Measurements from ENCODE around the gene DGUOK. TPM values are rescaled to one million over a fixed set of nuclear protein-coding genes. Genes with fewer than 3 reads are reported as not detected.

DGUOK gene
- total RNA-seq, 1 experiment from 2014 or later, result 82.9 TPM

DNA sequence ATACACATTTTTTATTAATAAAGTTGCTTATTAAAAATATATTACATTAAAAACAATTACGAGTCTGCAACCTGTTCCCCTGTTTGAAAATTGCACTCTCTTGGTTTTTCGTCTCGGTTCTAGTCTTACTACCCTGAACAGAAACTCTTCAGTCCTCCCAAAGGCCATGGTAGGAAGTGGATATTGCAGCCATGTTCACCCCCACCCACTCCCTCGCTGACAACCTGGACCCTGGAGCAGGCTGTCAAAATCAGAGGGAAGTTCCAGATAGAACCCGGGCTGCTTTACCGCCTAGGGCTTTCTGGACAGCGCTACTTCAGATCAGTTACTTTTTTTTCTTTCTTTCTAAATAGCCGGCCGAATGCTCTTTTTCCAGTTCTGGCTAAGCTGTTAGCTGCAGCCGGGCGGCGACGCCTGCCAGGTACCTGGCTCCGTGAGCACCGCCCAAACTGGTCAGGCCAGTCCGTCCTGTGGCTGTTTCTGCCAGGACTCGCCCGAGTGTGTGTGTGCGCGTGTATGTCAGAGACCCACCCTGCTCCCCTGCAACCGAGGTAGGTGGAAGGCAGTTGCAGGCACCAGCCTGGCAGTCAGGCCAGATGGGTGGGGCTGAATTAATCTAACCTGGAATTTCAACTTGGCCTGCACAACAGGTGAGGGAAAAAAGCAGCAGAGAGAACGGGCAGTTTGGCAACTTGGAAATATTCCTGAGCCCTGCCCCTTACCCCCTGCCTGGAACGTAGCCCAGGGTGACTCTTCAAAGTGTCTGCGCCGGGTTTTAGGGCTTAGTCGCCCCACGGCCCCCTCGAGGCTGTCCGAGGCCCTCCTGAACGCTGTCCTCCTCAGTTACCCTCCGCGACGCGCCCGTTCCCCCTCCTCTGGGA, 56.9 kb downstream of the DGUOK start:
- peak; percentile 80 for DNase-seq
- Histone ChIP-seq H3K36me3 (replicated peaks; ENCODE audit: control insufficient read depth, insufficient read depth, low read length) (no peaks in the 10 kb centered on the region), H3K27me3 (ENCODE audit: control insufficient read depth, insufficient read depth, low read length) (peaks cover 40% of the 10 kb centered on the region), H3K4me3 (ENCODE audit: insufficient read depth, low read depth, low read length) (peak overlapping the region; percentile 58)

DNA sequence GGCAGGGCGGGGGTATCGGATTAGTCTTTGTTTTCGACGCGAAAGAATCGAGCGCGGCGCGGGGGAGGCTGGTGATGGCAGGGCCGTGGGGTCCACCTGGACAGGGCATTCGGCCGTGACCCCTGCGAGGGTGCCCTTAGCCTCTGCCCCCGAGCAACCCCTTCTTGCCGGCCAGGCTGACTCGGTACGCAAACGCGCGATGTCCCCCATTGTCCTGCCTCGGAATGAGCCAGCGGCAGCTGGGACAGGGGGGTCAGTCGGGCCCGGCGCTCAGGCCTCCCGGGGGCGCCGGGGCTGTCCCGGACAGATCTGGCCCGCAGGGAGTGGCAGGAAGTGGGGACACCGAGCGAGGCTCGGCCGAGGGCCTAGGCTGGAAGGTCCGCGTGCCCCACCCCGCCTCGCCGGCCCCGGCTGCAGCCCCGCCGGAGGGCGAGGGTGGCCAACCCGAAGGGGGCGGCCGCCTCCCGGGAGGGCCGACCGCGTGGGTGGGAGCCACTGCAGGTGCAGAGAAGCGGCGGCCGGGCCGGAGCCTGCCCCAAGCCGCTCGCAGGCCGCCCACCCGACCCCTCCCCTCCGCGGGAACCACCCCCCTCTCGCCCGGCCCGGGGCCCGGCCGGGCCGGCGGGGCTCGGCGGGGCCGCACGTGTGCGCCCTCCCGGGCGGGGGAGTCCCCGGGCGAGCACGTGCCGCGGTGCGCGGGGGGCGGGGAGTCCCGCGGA, 57.7 kb downstream of the DGUOK start, which contains the start of gene TET3:
TET3 (plus strand) TSS at position 708 of the 719 bp plus-strand sequence. CDS start 1,494 bp downstream, outside the sequence.
- H3K4me3 ChIP-seq (ENCODE audit: insufficient read depth, low read depth, low read length), result peak within 1 kb of the TSS; percentile 58
- H3K27me3 ChIP-seq (ENCODE audit: control insufficient read depth, insufficient read depth, low read length), result peaks cover 40% of the 10 kb centered on the region
- no peaks in the 10 kb centered on the region for H3K36me3 ChIP-seq (replicated peaks; ENCODE audit: control insufficient read depth, insufficient read depth, low read length)
- DNase-seq, result peak; percentile 92

DNA sequence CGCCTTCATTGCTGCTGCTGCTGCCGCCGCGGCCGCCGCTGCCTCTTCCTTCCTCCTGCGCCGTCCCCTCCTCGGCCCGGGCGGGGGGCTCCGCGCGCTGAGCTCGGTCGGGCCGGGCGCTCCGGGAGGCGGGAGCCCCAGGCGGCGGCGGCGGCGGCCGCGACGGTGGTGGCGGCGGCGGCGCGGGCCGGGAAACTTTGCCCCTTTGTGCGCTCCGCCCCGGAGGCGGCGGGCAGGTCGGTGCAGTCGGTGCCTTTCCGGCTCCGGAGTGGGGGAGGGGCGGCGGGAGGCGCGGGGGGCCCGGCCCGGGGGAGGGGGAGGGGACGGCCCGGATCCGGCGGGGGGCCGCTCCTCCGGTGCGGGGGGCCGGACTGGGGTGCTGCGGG, 58.2 kb downstream of the DGUOK start:
- H3K4me3 ChIP-seq (ENCODE audit: insufficient read depth, low read depth, low read length), result peak overlapping the region; percentile 58
- DNase-seq, result peak; percentile 93
- no peaks in the 10 kb centered on the region for H3K36me3 ChIP-seq (replicated peaks; ENCODE audit: control insufficient read depth, insufficient read depth, low read length)
- peaks cover 39% of the 10 kb centered on the region for H3K27me3 ChIP-seq (ENCODE audit: control insufficient read depth, insufficient read depth, low read length)

DNA sequence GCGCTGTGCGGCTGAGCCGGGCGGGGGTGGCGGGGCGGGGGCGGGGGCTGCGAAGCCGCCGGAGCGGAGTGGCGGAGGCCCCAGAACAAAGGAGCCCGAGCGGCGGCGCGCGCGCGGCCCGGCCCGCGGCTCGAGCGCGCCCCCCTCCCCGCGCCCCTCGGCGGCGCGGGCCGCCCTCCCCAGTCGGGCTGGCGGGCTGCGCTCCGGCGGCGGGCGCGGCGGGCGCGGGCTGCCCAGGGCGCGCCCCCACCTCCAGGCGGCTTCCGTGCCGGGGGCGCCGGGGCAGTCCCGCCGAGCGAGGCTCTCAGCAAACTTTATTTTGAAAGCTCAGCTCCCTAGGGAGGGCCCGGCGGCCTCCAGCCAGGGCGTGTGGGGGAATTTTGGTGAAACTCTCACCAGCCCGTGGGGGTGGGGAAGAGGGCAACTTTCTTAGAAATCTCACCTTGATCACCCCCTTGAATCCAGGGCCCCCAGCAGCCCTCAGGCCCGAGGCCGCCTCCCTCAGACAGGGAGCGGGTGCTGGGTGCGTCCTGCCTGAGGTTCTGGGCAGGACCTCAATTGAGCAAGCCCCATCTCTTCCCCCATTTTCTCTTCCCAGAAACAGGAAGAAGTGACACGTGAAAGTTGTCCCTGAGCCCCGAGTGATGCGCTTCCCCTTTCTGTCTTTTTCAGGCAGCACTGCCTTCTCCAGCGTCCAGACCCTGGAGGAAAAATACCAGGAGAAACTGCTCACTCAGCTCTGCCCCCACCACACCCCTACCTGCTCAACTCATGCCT, 58.8 kb downstream of the DGUOK start:
- Histone ChIP-seq H3K36me3 (replicated peaks; ENCODE audit: control insufficient read depth, insufficient read depth, low read length) (no peaks in the 10 kb centered on the region), H3K4me3 (ENCODE audit: insufficient read depth, low read depth, low read length) (peak overlapping the region; percentile 51), H3K27me3 (ENCODE audit: control insufficient read depth, insufficient read depth, low read length) (peaks cover 33% of the 10 kb centered on the region)
- DNase-seq, result peak; percentile 93

DNA sequence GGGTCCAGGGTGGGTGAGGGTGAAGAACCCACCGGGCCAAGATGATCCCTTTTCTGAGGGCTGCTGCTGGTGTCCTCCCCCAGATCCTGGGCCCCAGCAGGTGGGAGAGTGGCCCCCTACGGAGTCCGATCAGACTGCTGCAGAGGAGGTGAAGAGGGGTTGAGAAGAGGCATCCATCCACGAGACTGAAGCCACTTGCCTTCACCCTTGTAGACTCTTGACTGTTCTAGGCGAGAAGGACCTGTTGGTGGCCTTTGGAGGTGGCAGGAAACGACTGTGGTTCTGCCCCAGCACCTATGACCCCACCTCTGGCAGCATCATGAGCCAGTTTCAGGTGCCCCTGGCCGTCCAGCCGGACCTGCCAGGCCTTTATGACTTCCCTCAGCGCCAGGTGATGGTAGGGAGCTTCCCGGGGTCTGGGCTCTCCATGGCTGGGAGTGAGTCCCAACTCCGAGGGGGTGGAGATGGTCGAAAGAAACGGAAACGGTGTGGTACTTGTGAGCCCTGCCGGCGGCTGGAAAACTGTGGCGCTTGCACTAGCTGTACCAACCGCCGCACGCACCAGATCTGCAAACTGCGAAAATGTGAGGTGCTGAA, 59.5 kb downstream of the DGUOK start:
- H3K36me3 ChIP-seq (replicated peaks; ENCODE audit: control insufficient read depth, insufficient read depth, low read length), result no peaks in the 10 kb centered on the region
- DNase-seq, result no peak
- H3K4me3 ChIP-seq (ENCODE audit: insufficient read depth, low read depth, low read length), result peak overlapping the region; percentile 51
- H3K27me3 ChIP-seq (ENCODE audit: control insufficient read depth, insufficient read depth, low read length), result peaks cover 27% of the 10 kb centered on the region

DNA sequence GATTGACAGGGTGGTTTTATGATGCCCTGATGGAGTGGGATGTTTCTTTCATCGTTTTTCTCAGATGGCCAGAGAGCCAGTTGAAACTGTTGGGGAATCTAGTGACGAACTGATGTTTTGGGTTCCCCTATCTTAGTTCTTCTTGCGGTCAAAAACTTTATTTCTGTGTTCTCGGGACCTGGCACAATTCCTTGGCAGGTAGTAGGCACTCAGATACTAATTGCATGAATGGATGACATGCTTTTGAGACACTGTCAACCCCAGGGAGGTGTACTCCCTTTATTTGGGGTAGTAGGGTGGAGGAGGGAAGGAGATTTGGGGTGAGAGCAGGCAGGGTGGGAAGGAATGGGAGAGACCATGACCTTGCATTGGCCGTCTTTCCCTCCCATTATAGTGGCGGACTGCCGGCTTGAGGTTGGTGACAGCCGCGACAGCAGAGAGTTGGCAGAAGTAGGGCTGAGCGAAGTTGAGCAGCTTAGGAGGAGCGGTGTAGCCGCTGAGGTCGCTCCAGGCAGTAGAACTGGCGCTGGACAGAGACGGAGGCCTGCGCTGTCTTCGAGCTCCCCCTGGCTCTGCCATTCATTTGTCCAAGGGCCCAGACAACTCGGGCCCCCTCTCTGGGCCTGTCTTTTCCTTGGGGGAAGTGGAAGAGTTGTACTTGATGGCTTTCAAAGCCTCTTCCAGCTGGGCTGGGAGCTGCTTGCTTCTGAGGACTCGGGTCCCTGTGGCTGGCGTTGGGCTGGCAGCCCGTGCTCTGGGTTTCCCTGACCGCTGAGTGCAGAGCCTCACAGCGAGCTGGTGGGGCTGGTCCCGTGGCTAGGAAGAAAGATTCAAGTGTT, 60.6 kb downstream of the DGUOK start:
- H3K4me3 ChIP-seq (ENCODE audit: insufficient read depth, low read depth, low read length), result no peak overlapping the region
- no peak for DNase-seq

DNA sequence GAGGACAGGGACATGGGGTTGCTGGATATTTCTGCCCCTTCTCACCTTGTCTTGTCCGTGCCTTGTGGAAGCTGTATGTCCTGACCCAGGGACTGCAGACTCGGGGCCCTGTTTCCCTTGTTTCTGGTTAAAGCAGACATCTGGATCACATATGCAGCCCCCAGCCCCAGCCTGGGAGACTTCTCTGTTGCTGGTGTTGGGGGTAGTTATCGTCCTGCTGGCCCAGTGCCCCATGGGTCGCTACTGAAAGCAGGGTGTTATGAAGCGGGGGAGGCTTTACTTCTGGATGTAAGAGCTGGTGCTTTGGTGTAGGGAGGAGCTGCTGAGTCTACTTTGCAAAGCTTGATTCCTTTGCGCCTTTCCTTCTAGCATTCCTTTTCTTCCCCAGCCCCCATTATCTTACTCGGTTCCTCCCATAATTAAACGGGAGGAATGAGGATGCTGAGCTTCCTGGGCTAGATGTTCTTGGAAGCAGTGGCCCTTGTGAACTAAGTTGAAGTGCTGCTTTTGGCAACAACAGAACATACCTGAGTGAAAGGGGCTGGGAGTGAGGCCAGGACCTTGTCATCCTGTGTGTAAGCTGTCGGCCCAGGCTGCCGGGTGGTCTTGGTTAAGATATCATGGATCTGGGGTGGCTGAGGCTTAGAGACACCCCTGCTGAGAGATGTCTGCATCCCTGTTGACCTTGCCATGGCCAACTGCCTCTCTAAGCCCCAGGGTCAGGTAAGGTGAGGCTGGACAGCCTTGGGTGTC, 61.4 kb downstream of the DGUOK start:
- DNase-seq, result no peak
- Histone ChIP-seq H3K4me3 (ENCODE audit: insufficient read depth, low read depth, low read length) (no peak overlapping the region), H3K36me3 (replicated peaks; ENCODE audit: control insufficient read depth, insufficient read depth, low read length) (no peaks in the 10 kb centered on the region), H3K27me3 (ENCODE audit: control insufficient read depth, insufficient read depth, low read length) (peaks cover 10% of the 10 kb centered on the region)

More for the DNA sequence above, 60.6 kb downstream of the DGUOK start:
- Histone ChIP-seq H3K36me3 (replicated peaks; ENCODE audit: control insufficient read depth, insufficient read depth, low read length) (no peaks in the 10 kb centered on the region), H3K27me3 (ENCODE audit: control insufficient read depth, insufficient read depth, low read length) (peaks cover 18% of the 10 kb centered on the region)

DNA sequence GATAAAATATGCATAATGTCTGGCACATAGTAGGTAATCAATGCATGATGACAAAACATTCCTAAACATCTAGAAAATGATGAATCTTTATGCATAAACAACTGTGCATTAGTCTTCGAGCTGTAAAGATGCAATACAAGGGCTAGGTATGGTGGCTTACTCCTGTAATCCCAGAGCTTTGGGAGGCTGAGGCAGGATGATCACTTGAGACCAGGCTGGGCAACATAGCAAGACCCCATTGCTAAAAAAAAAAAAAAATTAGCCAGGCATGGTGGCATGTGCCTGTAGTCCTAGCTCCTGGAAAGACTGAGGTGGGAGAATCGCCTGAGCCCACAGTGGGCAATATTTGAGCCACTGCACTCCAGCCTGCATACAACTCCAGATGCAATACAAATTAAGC, 63.3 kb downstream of the DGUOK start:
- Histone ChIP-seq H3K36me3 (replicated peaks; ENCODE audit: control insufficient read depth, insufficient read depth, low read length) (no peaks in the 10 kb centered on the region), H3K27me3 (ENCODE audit: control insufficient read depth, insufficient read depth, low read length) (no peaks in the 10 kb centered on the region), H3K4me3 (ENCODE audit: insufficient read depth, low read depth, low read length) (no peak overlapping the region)
- DNase-seq, result no peak

DNA sequence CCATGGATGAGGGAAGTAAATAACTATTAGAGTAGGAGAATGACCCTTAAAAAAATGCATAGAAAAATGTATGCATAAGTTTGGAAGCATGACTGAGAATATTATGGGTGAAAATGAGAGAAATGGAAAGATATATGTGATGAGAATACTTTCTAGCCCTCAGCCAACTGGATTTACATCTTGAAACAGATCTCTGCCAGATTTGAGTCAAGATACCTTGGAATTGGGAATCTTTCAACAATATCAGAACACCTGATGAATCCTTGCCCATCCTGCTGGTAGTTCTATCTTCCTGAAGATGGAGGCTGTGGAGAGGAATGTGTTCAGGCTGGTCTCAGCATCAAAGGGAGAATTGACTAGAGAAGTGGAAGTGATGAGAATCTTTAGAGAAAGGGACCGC, 63.9 kb downstream of the DGUOK start:
- Histone ChIP-seq H3K27me3 (ENCODE audit: control insufficient read depth, insufficient read depth, low read length) (no peaks in the 10 kb centered on the region), H3K36me3 (replicated peaks; ENCODE audit: control insufficient read depth, insufficient read depth, low read length) (no peaks in the 10 kb centered on the region), H3K4me3 (ENCODE audit: insufficient read depth, low read depth, low read length) (no peak overlapping the region)
- no peak for DNase-seq

DNA sequence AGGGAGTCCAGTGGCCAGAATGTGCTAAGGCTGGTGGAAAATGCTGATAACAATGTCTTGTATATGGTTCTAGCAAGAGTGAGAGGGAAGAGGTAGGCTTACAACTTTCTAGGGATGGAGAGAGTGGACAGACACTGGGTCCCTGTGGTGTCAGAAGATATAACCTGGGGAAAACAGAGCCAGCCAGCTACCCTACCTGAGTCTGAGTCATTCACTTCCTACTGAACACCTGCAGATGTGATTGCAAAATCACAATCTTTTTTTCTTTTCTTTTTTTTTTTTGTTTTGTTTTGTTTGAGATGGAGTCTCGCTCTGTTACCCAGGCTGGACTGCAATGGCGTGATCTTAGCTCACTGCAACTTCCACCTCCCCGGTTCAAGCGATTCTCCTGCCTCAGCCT, 65.4 kb downstream of the DGUOK start:
- Histone ChIP-seq H3K27me3 (ENCODE audit: control insufficient read depth, insufficient read depth, low read length) (no peaks in the 10 kb centered on the region), H3K36me3 (replicated peaks; ENCODE audit: control insufficient read depth, insufficient read depth, low read length) (no peaks in the 10 kb centered on the region), H3K4me3 (ENCODE audit: insufficient read depth, low read depth, low read length) (no peak overlapping the region)
- no peak for DNase-seq

DNA sequence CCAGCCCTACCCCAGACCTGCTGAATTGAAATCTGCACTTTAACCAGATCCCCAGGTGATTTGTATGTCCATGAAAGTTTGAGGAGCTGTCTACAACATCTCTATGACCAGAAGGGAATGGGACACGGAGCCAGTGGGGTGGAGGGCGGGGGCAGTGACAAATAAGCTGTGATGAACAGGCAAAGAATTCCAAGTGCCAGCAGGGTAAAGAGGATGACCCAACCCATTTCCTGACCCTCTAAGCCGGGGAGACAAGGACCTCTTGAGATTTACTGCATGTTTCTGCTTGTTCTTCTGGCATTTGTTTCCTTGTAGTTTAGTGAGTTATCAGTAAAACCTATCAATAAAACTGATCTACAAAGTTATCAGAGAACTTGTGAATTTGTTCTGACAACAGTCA, 66.7 kb downstream of the DGUOK start:
- Histone ChIP-seq H3K27me3 (ENCODE audit: control insufficient read depth, insufficient read depth, low read length) (no peaks in the 10 kb centered on the region), H3K36me3 (replicated peaks; ENCODE audit: control insufficient read depth, insufficient read depth, low read length) (no peaks in the 10 kb centered on the region), H3K4me3 (ENCODE audit: insufficient read depth, low read depth, low read length) (no peak overlapping the region)
- no peak for DNase-seq

DNA sequence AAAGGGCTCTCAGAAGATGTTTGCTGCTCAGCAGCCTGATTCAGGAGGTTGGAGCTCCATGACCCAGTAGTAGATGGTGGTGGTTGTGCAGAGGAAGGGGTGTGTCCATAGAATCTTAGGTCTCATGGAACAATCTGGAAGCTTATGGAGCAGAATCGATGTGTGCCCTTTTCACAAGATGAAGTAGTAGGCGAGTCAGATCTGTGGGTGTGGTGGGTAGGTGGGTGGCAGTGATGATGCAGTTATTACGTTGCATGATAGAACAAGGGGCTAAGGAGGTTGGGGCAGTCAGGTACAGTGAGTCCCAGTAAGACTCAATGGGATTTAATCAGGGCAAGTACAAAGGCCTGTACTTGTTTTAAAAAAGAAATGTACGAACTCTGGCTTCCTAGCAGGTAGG, 67.1 kb downstream of the DGUOK start:
- Histone ChIP-seq H3K27me3 (ENCODE audit: control insufficient read depth, insufficient read depth, low read length) (no peaks in the 10 kb centered on the region), H3K4me3 (ENCODE audit: insufficient read depth, low read depth, low read length) (no peak overlapping the region), H3K36me3 (replicated peaks; ENCODE audit: control insufficient read depth, insufficient read depth, low read length) (no peaks in the 10 kb centered on the region)
- no peak for DNase-seq

Measured in H7 (cell line).